Osteoblast (primary cell): ENCODE results near the gene D2HGDH. TPM values are rescaled to one million over a fixed set of nuclear protein-coding genes. Genes with fewer than 3 reads are reported as not detected.
"Not testable (repeated sequence)": the region's sequence is repeated elsewhere in the genome, so short reads cannot be mapped to it uniquely, and the experiment has no call there.

Experiments used
- DNase-seq: peaks from one replicate; pipeline ENCODE4 v3.0.0; 2011; ENCODE audit warnings: low spot score, mixed read lengths; ENCODE audit not compliant: insufficient read length; ENCODE audit errors: missing footprints
- H2AFZ ChIP-seq: 2 replicates; pipeline ENCODE4 v1.6.0; 2011; ENCODE audit warnings: mild to moderate bottlenecking, low read length
- H3K27ac ChIP-seq: 2 replicates; pipeline ENCODE4 v1.5.1; 2011; ENCODE audit warnings: mild to moderate bottlenecking, low read depth, low read length, moderate library complexity
- H3K27me3 ChIP-seq: 2 replicates; pipeline ENCODE4 v1.6.0; 2012; ENCODE audit warnings: mild to moderate bottlenecking, control low read depth, inconsistent platforms, low read length, moderate library complexity; ENCODE audit not compliant: insufficient read depth
- H3K36me3 ChIP-seq: 2 replicates; pipeline ENCODE4 v1.5.1; 2011; ENCODE audit warnings: mild to moderate bottlenecking, low read length, control low read depth, moderate library complexity; ENCODE audit not compliant: insufficient read depth
- H3K4me1 ChIP-seq: 2 replicates; pipeline ENCODE4 v1.5.1; 2011; ENCODE audit warnings: mild to moderate bottlenecking, low read length, control low read depth, moderate library complexity; ENCODE audit not compliant: insufficient read depth
- H3K4me2 ChIP-seq: 2 replicates; pipeline ENCODE4 v1.6.0; 2011; ENCODE audit warnings: mild to moderate bottlenecking, low read length; ENCODE audit not compliant: insufficient read depth
- H3K4me3 ChIP-seq: fragments of 200-600 bp; sonication (generic); 3 replicates; pipeline ENCODE4 v1.5.1; 2012; ENCODE audit warnings: mild to moderate bottlenecking, low read length, inconsistent platforms; ENCODE audit not compliant: insufficient read depth
- H3K79me2 ChIP-seq: 2 replicates; pipeline ENCODE4 v1.6.0; 2012; ENCODE audit warnings: mild to moderate bottlenecking, low read length, control low read depth, inconsistent platforms; ENCODE audit not compliant: insufficient read depth
- H3K9me3 ChIP-seq: 2 replicates; pipeline ENCODE4 v1.5.1; 2011; ENCODE audit warnings: low read depth, low read length, control low read depth
- H4K20me1 ChIP-seq: 2 replicates; pipeline ENCODE4 v1.6.0; 2012; ENCODE audit warnings: mild to moderate bottlenecking, low read length, control low read depth; ENCODE audit not compliant: insufficient read depth
- CTCF ChIP-seq: IDR thresholded peaks from 2 replicates; pipeline ENCODE4 v1.5.1; 2011; ENCODE audit warnings: mild to moderate bottlenecking, low read depth, low read length, moderate library complexity; ENCODE audit errors: extremely low read depth
- total RNA-seq: library from RNA; depleted of rRNA; stranded (reverse); fragments of >200 nt; gene quantifications from 2 replicates; pipeline ENCODE4 v1.2.3, GENCODE V29; 2012

D2HGDH gene
- total RNA-seq, 1 donor: 15.6 TPM

GRCh38 chr2:241739651-241740050 is 5.2 kb downstream of the D2HGDH start:
- H4K20me1 ChIP-seq: peaks cover 57% of the 10 kb centered on the region
- H3K4me1 ChIP-seq: peaks cover 19% of the 10 kb centered on the region
- no peak overlapping the region for H2AFZ ChIP-seq
- H3K9me3 ChIP-seq: no peaks in the 10 kb centered on the region
- H3K79me2 ChIP-seq: peaks cover 39% of the 10 kb centered on the region
- H3K4me3 ChIP-seq: no peak overlapping the region
- no peak overlapping the region for H3K4me2 ChIP-seq
- H3K27me3 ChIP-seq: no peaks in the 10 kb centered on the region
- peaks cover 14% of the 10 kb centered on the region for H3K36me3 ChIP-seq
- DNase-seq: peak; percentile 97
- peak overlapping the region; percentile 57 for H3K27ac ChIP-seq
- TF ChIP-seq CTCF: no peak

- H3K4me1 ChIP-seq: peaks cover 19% of the 10 kb centered on the region
- peaks cover 27% of the 10 kb centered on the region for H3K36me3 ChIP-seq
- peaks cover 33% of the 10 kb centered on the region for H3K79me2 ChIP-seq
- no peak overlapping the region for H3K4me3 ChIP-seq
- H2AFZ ChIP-seq: no peak overlapping the region
- peak overlapping the region; percentile 28 for H3K27ac ChIP-seq
- no peaks in the 10 kb centered on the region for H3K9me3 ChIP-seq
- peaks cover 57% of the 10 kb centered on the region for H4K20me1 ChIP-seq
- peak; percentile 96 for DNase-seq
- H3K4me2 ChIP-seq: no peak overlapping the region
- H3K27me3 ChIP-seq: no peaks in the 10 kb centered on the region
- no peak for TF ChIP-seq CTCF
Measured at GRCh38 chr2:241741016-241741415, 6.6 kb downstream of the D2HGDH start.

GRCh38 chr2:241742320-241742939 is 8.0 kb downstream of the D2HGDH start:
- DNase-seq: no peak
- H3K4me2 ChIP-seq: no peak overlapping the region
- peaks cover 29% of the 10 kb centered on the region for H3K36me3 ChIP-seq
- no peaks in the 10 kb centered on the region for H3K9me3 ChIP-seq
- H3K4me3 ChIP-seq: no peak overlapping the region
- H4K20me1 ChIP-seq: peaks cover 57% of the 10 kb centered on the region
- H3K27ac ChIP-seq: no peak overlapping the region
- H3K79me2 ChIP-seq: peaks cover 28% of the 10 kb centered on the region
- TF ChIP-seq CTCF: no peak
- H2AFZ ChIP-seq: no peak overlapping the region
- H3K4me1 ChIP-seq: peaks cover 19% of the 10 kb centered on the region
- no peaks in the 10 kb centered on the region for H3K27me3 ChIP-seq

GRCh38 chr2:241743008-241743407 is 8.6 kb downstream of the D2HGDH start:
- H4K20me1 ChIP-seq: peaks cover 54% of the 10 kb centered on the region
- DNase-seq, H2AFZ ChIP-seq, H3K4me3 ChIP-seq, H3K27ac ChIP-seq, H3K9me3 ChIP-seq, H3K4me2 ChIP-seq, H3K27me3 ChIP-seq: not testable (repeated sequence)
- H3K4me1 ChIP-seq: peaks cover 19% of the 10 kb centered on the region
- peaks cover 29% of the 10 kb centered on the region for H3K36me3 ChIP-seq
- H3K79me2 ChIP-seq: peaks cover 28% of the 10 kb centered on the region
